C4-2B (cell line): ENCODE measurements around the gene GATAD2A.

ENCODE experiments used
- H3K27ac ChIP-seq: fragments of 450-650 bp; 2 replicates; pipeline ENCODE4 v1.5.1; 2017
- ZFX ChIP-seq: fragments of 450-650 bp; IDR thresholded peaks from 2 replicates; pipeline ENCODE4 v1.6.1; 2017
- TF ChIP-seq, protein P1 (sequence below): fragments of 450-650 bp; conservative IDR thresholded peaks from 2 replicates; pipeline ENCODE4 v1.5.1; 2017; ENCODE audit warnings: mild to moderate bottlenecking

The GATAD2A gene

DNA sequence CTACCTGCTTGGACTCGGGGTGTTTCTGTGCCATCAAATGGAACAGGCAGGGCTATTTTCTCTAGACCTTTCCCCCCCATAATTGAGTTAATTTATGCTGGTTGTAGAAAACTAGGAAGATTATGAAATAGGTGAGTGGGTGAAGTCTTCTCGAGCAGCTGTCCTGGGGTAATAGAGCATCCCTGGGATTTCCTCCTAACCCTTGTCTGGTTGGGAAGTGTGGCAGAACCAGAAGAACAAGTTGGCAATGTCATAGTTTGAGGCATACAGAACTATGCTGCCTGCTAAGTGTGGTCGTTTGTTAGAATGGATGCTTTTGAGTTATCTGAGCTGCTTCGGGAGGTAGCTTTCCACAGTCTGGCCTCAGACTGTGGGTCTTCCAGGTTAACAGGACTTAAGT lies 3.7 kb downstream of the GATAD2A start:
- 0 out of 2 replicates have a peak overlapping the region, but pooled peaks have one; percentile 0 for H3K27ac ChIP-seq
- TF ChIP-seq, protein P1, sequence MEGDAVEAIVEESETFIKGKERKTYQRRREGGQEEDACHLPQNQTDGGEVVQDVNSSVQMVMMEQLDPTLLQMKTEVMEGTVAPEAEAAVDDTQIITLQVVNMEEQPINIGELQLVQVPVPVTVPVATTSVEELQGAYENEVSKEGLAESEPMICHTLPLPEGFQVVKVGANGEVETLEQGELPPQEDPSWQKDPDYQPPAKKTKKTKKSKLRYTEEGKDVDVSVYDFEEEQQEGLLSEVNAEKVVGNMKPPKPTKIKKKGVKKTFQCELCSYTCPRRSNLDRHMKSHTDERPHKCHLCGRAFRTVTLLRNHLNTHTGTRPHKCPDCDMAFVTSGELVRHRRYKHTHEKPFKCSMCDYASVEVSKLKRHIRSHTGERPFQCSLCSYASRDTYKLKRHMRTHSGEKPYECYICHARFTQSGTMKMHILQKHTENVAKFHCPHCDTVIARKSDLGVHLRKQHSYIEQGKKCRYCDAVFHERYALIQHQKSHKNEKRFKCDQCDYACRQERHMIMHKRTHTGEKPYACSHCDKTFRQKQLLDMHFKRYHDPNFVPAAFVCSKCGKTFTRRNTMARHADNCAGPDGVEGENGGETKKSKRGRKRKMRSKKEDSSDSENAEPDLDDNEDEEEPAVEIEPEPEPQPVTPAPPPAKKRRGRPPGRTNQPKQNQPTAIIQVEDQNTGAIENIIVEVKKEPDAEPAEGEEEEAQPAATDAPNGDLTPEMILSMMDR = no peak
- TF ChIP-seq ZFX = no peak

DNA sequence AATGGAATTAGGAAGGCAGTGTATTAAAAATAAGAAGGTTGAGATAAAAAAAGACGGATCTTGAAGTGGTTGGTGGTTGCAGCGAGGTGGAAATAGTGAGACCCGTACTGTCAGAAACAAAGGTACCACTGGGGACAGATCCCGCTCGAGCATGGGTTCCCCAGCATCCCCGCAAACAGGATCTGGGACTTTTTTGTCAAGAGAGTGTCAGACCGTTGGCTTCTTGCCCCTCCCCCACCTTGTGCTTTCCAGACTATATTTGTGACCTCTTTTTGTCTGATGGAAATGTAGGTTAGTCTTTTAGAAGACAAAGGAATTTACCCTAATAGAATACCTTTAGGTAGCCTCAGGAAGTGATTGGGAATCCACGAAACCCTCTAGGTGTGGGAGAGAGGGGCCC lies 4.2 kb downstream of the GATAD2A start:
- no peak for TF ChIP-seq ZFX
- TF ChIP-seq, protein P1 = no peak
- peak overlapping the region; percentile 0; the same call in 1 of the 2 replicates for H3K27ac ChIP-seq

DNA sequence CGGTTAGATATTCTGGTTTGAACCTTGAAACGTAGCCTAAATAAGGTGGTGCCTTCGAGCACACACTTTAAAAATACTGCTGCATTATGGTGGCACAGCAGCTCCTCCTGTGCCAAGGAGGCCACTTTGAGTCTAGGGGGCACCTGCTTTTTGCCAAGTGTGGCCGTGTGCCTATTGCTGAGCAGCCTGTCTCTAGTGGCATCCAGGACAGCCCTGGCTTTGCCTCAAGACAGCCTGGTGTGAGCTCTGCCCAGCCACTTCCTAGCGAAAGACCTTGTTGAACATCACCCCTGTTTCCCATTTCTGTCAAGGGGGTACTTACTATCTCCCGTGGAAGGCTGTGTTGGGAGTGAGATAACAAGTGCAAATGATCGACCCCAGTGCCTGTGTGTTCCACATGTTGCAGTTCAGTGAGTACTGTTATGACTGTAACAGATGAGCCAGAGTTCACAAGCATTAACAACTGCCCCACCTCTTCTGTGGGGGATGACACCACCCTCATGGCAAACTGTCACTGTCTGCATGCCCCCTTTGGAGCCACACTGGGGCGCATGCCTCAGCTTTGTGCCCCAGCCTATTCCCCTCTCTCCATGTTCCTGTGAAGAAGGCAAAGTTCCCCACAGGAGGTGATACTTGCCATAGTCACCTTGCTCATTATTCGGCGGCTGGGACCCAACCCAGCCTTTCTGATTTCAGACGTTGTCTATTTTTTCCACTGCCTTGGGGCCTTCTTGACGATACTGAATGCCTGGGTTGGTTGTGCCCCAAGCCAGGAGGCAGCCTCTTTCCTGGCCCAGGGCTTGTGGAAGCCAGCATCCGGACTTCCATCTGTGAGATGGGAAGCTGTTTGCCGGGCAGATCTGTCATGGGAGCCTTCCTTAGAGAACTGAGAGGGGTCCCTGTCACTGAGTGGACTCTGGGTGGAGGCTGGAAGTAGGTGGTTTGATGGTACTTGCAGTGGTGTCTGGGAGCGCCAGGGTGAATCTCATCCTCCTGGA lies 5.4 kb downstream of the GATAD2A start:
- TF ChIP-seq ZFX = no peak
- TF ChIP-seq, protein P1 = no peak
- H3K27ac ChIP-seq = no peak overlapping the region; the same call in 1 of the 2 replicates

DNA sequence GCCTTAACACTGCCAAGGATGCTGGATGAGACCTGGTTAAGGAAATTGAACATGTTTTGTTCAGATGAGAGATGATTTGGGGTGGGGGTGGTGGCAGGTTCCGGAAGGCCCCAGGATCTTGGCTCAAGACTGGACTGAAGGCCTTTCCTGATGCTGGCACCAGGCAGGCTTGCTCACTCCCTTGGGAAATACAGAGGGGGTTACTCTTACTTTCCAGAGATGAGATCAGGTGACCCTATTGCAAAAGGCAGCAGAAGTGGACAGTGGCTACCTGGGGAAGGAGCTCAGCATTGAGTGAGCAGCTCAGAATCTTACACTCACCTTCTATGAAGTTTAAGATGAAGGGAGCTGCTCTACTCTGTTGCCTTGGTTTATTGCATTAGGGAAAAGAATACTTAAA lies 10.8 kb downstream of the GATAD2A start:
- TF ChIP-seq, protein P1 = no peak
- no peak for TF ChIP-seq ZFX
- no peak overlapping the region for H3K27ac ChIP-seq

DNA sequence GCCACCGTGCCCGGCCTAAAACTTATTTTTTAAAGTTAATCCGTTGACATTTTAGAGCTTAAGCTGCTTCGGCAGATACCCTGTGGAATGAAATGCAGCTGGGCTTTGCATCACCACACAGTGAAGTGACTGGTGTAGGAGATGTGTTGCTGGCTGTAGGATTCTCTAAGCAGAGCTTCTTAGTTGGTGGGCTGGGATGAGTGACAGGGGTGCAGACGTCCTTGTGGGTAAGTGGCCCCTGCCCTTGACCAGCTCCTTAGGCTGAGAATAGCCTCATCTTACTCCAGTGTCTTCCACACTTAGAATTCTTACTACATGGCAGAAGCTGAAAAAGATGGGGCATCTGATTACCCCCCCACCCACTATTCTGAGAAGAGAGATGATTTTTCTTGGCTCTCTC lies 11.6 kb downstream of the GATAD2A start:
- TF ChIP-seq, protein P1 = no peak
- TF ChIP-seq ZFX = no peak
- no peak overlapping the region for H3K27ac ChIP-seq

DNA sequence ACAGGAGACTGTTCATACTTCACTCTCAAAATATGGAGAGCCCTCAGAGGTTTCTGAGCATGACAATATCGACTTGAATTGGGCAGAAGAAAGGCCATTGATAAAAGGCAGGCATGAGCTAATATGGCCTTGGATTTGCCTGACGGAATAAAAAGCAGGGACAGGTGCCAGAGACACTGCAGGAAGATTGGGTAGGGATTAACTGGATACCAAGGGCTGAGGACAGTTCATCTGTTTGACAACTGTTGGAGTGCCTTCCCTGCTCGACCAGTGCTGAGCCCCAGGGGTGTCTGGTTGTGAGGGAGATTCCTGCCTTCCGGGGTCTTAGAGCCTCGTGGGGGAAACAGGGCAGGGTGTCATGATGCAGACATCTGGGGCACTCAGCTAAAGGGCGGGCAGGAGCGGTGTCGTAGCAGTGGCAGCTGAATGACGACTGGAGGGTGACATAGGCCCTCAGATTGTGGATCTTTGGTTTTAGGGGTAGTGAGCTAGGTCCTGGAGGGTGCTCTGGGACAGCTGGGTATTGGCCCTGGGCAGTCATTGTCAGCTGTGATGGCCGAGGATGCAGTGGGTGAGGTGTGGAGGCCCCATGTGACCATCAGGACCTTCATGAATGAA lies 12.3 kb downstream of the GATAD2A start:
- TF ChIP-seq, protein P1 = no peak
- no peak for TF ChIP-seq ZFX

More for the DNA sequence above, 12.3 kb downstream of the GATAD2A start:
- H3K27ac ChIP-seq = no peak overlapping the region
